MG63 (cell line): ENCODE data around the gene JMJD7. TPM values are rescaled to one million over a fixed set of nuclear protein-coding genes. Genes with fewer than 3 reads are reported as not detected.

ENCODE experiments used
- DNase-seq: peaks from one replicate; pipeline ENCODE4 v3.0.0-alpha.2; 2020
- H3K27me3 ChIP-seq: fragments of 250-450 bp; sonication (Bioruptor Pico); 2 replicates; pipeline ENCODE4 v1.5.1; 2020; ENCODE audit warnings: mild to moderate bottlenecking, moderate library complexity
- H3K36me3 ChIP-seq: fragments of 250-450 bp; sonication (Bioruptor Pico); 2 replicates; pipeline ENCODE4 v1.5.1; 2020; ENCODE audit warnings: mild to moderate bottlenecking, moderate library complexity
- H3K4me3 ChIP-seq: fragments of 250-450 bp; sonication (Bioruptor Pico); 2 replicates; pipeline ENCODE4 v1.5.1; 2020; ENCODE audit warnings: mild to moderate bottlenecking, moderate library complexity
- H3K9me3 ChIP-seq: fragments of 250-450 bp; sonication (Bioruptor Pico); 2 replicates; pipeline ENCODE4 v1.5.1; 2020; ENCODE audit warnings: mild to moderate bottlenecking, moderate library complexity
- total RNA-seq: library from RNA; depleted of rRNA; stranded (reverse); fragments of >200 nt; shearing (Covaris generic); gene quantifications from 2 replicates; pipeline ENCODE4 v1.2.3, GENCODE V29; 2014; ENCODE audit warnings: low replicate concordance; rRNA removed

JMJD7 gene
- 7.6 TPM in 1 of 2 replicates, not detected in the other for total RNA-seq

DNA sequence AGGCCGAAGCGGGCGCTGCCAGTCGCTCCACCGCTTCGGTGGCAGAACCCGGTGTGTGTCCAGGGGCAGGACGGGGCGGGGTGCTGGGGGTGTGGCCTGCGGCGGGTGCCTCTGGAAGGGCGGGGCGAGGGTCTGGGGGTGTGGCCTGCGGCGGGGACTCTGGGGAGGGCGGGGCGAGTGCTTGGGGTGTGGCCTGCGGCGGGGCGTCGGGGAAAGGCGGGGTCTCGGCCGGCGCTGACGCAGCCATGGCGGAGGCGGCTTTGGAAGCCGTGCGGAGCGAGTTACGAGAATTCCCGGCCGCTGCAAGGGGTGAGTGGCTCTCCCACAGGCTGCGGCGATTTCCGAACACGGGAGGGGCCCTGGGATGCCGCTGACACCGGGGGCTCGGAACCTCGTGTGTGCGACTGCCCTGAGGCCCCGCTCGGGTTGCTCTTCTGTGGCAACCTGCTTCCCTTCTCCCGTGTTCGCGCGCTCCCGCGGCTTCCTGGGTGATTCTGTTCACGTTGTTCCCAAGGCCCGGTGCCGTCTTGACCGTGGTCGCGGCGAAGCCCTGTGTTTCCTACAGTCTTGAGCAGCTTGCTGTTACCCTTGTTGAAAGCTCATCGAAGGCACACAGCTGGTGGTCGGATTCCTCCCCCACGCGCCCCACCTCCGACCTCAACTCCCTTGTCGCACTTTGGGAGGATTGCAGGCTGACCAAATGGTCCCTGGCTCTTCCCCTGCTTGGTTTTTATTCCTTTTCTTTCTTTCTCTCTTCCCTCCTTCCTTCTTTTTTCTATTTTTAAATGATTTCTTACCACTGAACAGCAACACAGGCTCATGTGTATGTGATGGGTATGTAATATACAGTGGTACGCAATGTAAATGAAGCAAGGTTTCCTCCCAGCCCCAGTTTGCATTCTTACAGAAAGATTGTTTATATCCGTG is at the start of gene JMJD7:
Gene JMJD7 (plus strand): TSS at position 213 of the 927 bp plus-strand sequence. CDS start 33 bp downstream, at position 246.
- Histone ChIP-seq H3K9me3 (no peaks in the 10 kb centered on the region), H3K27me3 (no peaks in the 10 kb centered on the region), H3K4me3 (peak within 1 kb of the TSS; percentile 87), H3K36me3 (no peaks in the 10 kb centered on the region)
- DNase-seq = peak; percentile 84

DNA sequence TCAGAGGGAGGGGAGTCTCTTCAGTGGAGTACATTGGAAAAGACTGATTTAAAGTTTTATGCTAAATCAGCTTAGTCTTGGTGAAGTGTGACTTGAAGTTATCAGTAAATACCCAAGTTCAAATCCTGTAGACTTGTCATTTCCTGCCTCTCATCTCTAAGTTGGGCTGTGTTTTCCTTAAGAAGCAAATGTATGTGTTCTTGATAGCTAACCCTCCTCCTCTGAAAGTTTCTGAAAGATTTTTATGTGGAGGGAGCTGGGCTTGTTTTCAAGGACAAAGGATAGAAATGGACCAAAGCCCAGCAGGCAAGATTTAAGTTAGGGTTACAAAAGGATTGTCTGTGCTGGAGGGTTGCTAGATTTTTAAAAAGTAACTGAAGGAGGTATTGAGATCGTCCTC is 49.4 kb upstream of the JMJD7 start:
- H3K4me3 ChIP-seq = no peak overlapping the region

DNA sequence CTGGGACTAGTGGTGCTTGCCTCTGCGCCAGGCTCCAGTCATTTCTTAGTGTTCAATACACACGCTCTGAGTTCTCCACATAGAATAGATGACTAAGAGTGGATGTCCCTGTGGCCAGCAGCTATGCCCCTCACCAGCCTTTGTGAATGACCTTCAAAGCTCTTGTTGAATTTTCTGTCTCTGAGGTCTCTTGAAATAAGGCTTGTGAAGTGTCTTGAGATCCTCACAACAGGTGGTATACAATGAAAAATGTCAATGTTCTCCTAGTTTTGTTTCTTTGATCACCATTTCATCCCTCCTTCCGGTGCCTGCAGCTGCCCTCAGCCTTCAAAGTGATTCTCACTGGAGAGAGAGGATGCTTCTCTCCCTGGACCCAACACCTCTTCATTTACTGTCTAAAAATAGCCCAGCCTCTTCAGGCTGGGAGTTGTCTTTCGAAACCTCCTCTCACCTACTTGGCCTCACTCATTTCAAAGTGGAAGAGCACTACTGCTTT is 48.2 kb upstream of the JMJD7 start:
- DNase-seq = peak; percentile 14
- no peaks in the 10 kb centered on the region for H3K27me3 ChIP-seq

More for the DNA sequence above, 49.4 kb upstream of the JMJD7 start:
- no peak for DNase-seq
- H3K9me3 ChIP-seq = no peaks in the 10 kb centered on the region
- H3K36me3 ChIP-seq = no peaks in the 10 kb centered on the region; the same call in 1 of the 2 replicates
- no peaks in the 10 kb centered on the region for H3K27me3 ChIP-seq

DNA sequence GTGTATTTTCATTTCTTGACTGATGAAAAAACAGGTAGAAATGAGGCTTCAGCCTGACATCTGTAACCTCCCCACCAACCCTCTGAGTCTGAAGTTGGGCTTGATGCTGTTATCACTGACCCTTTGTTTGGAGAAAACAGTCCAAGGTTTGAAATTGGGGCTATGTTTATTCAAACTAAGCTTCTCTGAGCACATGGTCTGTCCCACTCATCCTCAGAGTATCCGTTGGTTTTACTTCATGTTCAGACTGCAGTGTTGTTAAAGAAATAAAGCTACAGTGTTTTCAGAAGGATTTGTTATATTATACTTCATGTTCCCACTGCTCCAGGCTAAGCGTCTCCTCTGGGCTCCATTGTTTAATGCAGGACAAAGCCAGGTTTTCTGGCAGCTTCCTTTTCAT is 47.6 kb upstream of the JMJD7 start:
- no peaks in the 10 kb centered on the region for H3K9me3 ChIP-seq
- DNase-seq = no peak
- no peaks in the 10 kb centered on the region; the same call in 1 of the 2 replicates for H3K36me3 ChIP-seq
- no peaks in the 10 kb centered on the region for H3K27me3 ChIP-seq
- H3K4me3 ChIP-seq = no peak overlapping the region

More for the DNA sequence above, 48.2 kb upstream of the JMJD7 start:
- Histone ChIP-seq H3K36me3 (no peaks in the 10 kb centered on the region; the same call in 1 of the 2 replicates), H3K4me3 (no peak overlapping the region), H3K9me3 (no peaks in the 10 kb centered on the region)

DNA sequence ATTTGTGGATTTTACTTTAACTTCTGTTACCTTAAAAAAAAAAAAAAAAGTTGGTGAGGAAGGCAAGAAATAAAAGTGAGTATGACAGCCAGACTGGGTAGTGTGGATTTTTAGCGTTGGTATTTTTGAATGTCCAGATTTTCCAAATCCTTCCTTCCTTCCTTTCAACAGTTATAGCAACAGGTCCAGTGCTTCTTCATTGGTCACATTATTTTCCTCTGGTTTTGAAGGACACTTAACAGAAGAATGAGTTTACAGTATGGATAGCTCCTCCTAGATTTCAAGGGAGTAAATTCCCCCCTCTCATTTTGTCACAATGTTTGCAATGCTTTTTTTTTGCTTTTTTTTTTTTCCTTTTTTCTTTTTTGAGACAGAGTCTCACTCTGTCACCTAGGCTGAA is 47.2 kb upstream of the JMJD7 start:
- Histone ChIP-seq H3K4me3 (no peak overlapping the region), H3K27me3 (no peaks in the 10 kb centered on the region)
- no peak for DNase-seq

DNA sequence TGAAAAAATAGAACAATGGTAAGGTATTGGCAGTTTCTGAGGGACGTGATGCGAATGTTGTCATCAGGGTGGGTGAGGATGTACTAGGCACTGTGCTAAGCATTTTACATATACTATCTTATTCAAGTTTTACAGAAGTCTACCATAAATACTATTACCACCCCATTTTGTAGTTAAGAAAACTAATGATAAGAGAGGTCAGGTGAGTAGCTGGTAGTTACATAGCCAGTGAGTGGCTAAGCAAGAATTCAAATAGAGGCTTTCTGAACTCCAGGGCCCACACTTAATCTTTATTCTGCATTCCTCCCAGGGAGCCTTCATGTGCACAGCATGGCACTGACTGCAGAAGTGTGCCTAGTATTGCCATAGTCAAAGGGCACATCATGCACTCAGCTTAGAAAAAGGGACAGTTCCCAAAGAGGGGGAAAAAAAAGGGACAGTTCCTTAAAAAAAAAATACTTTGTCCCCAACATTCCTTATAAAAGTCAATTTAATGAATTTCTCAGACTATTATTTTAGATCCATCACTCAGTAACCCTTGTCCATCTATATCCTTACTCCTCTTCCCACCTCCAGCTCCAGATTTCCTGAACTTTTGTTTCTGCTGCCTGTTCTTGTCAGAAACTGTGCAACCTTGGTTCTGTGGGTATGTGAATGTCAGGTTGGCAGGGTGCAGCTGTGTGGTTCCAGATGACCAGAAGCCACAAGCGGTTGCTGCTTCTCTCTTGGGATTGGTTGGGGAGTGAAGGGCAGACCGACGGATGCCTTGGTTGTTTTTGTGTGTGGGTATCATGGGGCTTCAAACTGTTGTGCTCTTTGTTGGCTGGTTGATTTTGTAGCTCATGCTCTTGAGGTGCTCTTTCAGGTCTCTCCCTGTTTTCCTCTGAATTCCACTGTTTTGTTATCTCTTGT is 45.3 kb upstream of the JMJD7 start:
- H3K9me3 ChIP-seq = no peaks in the 10 kb centered on the region
- H3K27me3 ChIP-seq = no peaks in the 10 kb centered on the region
- no peaks in the 10 kb centered on the region; the same call in 1 of the 2 replicates for H3K36me3 ChIP-seq
- no peak for DNase-seq
- no peak overlapping the region for H3K4me3 ChIP-seq

More for the DNA sequence above, 47.2 kb upstream of the JMJD7 start:
- H3K36me3 ChIP-seq = no peaks in the 10 kb centered on the region; the same call in 1 of the 2 replicates
- H3K9me3 ChIP-seq = no peaks in the 10 kb centered on the region

DNA sequence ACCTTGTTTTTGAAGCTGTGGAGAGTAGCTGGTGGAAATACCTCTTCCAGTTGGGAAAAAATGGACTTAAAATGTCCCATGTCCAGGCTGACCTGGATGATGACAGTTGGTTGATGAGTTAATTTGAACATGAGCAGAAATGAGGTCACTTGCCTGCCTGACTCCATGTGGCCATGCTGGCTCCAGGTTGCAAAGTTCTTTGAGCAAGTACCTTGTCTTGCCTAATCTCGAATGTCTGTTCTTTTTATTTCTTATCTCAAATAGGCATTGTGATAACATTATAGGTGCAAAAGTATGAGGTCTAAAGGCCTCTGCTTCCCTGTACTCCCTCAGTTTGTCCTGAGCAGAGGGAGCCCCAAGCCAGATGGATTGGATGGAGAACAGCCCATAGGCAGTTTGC is 44.6 kb upstream of the JMJD7 start:
- DNase-seq = no peak
- H3K27me3 ChIP-seq = no peaks in the 10 kb centered on the region
- H3K36me3 ChIP-seq = no peaks in the 10 kb centered on the region; the same call in 1 of the 2 replicates
- H3K4me3 ChIP-seq = no peak overlapping the region
- no peaks in the 10 kb centered on the region for H3K9me3 ChIP-seq

DNA sequence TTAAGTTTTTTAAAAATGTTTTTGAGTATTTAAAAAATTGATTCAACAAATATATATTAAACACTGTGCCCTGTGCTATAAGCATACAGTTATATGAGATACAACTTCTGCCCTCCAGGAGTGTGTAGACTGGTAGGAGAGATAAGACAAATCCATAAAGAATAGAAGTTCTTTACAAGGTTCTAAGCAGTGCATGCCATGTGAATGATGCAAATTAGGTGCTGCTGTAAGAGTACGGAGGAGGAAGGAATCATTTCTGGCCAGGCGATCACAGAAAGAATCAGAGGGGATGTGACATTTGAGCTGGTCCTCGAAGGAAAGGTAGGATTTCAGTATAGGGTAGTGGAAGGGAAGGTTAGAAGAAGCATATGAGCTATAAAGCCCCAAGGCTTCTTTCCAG is 39.6 kb upstream of the JMJD7 start:
- Histone ChIP-seq H3K9me3 (no peaks in the 10 kb centered on the region), H3K4me3 (no peak overlapping the region), H3K36me3 (no peaks in the 10 kb centered on the region; the same call in 1 of the 2 replicates), H3K27me3 (no peaks in the 10 kb centered on the region)
- DNase-seq = no peak

DNA sequence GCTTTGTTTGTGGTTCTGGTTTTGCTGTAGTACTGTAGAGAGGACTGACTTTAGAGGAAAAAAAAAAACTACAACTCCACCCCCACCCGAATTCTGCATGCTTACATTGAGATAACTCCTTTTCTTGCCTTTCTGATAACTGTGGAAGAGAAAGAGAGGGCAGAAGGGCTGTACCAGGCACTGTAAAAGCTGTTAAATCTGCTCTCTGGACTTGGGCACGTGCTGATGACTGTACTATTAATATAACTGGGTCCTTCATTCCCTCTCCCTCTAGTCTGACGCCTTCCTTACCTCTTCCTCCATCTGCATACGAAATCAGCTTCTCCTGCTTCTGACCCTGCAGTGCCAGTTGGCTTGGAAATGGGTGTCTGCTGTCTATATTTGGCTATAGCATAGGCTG is 38.7 kb upstream of the JMJD7 start:
- DNase-seq = no peak
- Histone ChIP-seq H3K4me3 (no peak overlapping the region), H3K36me3 (no peaks in the 10 kb centered on the region), H3K27me3 (no peaks in the 10 kb centered on the region), H3K9me3 (no peaks in the 10 kb centered on the region)

DNA sequence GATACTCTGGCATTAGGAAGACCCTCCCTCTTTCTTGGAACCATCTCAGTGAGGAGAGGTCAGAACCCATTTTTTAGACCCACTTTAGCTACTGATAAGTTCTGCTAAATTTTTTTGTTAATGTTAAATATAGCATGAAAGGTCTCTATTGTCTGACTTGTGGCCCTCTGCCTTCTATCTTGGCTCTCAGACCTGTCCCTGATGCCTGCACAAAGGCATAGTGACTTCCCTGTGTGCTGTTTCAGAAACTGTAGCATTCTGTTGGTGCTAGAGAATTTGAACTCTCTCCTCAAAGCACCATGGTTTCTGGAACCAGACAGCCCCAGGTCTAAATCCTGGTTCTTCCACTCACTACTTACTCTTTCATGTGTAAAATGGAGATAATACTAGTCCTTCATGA is 38.2 kb upstream of the JMJD7 start:
- DNase-seq = no peak
- H3K36me3 ChIP-seq = no peaks in the 10 kb centered on the region
- no peaks in the 10 kb centered on the region for H3K9me3 ChIP-seq
- H3K4me3 ChIP-seq = no peak overlapping the region
- H3K27me3 ChIP-seq = no peaks in the 10 kb centered on the region

DNA sequence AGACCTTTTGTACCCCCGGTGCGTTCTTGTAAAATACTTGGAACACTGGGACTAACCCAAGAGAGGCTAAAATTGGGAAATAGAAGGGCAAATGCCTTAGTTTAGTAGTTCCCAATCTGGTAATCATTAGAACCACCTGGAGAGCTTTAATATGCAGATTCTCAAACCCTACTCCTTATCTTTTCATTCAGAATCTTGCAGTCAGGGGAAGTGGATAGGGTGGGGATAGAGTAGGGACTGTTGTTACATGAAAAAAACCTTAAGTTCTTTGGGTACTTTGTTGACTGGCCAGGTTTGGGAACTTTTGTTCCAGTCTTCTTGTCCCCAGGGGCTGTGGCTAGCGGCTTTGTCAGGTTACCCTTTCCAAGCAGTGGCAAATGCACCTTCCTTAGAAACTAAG is 37.7 kb upstream of the JMJD7 start:
- no peaks in the 10 kb centered on the region for H3K9me3 ChIP-seq
- H3K36me3 ChIP-seq = no peaks in the 10 kb centered on the region
- H3K27me3 ChIP-seq = no peaks in the 10 kb centered on the region
- H3K4me3 ChIP-seq = no peak overlapping the region
- no peak for DNase-seq

DNA sequence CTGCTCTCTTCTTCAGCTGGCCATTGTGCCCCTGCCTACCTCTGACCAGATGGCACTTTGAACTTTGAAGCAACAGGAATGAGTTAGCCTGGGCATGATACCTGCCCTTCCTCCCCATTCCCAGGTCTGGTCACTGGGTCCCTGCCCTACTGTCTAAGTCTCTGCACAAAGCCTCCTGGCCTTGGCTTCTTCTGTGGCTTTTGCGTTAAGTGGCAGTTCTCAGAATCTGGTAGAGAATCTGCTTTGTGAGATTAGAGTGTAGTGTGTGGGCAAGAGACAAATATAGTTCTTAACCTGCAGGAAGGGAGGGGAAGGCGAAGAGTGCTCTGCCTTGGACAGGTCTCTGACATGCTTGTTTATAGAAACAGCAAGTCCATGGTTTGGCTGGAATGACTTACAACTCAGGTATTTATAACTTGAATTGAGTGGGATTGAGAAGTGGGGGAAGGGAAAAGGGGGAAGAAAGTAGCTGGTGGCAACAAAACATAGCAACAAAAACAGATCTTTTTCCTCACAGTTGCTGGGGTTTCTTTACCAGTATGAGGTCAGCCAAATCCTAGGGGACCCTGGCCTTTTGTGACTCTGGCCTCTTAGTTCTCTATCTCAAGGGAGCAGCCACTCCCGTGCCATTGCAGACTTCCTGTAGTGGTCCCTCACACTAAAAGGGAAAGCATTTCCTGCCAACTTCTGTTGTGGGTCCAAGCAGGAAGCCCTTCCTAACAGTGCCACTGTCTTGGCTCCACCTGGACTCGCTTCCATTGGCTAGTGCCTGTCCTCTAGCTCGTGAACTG is 36.9 kb upstream of the JMJD7 start:
- DNase-seq = peak; percentile 27
- Histone ChIP-seq H3K4me3 (no peak overlapping the region), H3K9me3 (no peaks in the 10 kb centered on the region), H3K36me3 (no peaks in the 10 kb centered on the region), H3K27me3 (no peaks in the 10 kb centered on the region)

DNA sequence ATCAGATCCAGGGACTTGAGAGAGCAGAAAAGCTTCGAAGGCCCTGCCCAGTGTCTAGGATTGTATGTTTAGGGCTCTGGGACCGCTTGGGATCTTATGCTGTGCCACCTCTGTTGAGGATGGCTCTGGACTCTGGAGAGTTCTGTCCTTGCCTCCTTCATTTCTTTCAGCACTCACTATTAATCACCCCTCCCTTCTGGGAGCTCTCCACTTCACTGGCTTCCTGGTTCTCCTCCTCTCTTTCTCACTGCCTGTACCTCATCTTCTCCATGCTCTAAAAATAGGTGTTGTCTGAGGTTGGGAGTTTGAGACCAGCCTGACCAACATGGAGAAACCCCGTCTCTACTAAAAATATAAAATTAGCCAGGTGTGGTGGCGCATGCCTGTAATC is 36.4 kb upstream of the JMJD7 start:
- no peaks in the 10 kb centered on the region for H3K36me3 ChIP-seq
- H3K4me3 ChIP-seq = no peak overlapping the region
- DNase-seq = no peak
- H3K9me3 ChIP-seq = no peaks in the 10 kb centered on the region
- no peaks in the 10 kb centered on the region for H3K27me3 ChIP-seq

DNA sequence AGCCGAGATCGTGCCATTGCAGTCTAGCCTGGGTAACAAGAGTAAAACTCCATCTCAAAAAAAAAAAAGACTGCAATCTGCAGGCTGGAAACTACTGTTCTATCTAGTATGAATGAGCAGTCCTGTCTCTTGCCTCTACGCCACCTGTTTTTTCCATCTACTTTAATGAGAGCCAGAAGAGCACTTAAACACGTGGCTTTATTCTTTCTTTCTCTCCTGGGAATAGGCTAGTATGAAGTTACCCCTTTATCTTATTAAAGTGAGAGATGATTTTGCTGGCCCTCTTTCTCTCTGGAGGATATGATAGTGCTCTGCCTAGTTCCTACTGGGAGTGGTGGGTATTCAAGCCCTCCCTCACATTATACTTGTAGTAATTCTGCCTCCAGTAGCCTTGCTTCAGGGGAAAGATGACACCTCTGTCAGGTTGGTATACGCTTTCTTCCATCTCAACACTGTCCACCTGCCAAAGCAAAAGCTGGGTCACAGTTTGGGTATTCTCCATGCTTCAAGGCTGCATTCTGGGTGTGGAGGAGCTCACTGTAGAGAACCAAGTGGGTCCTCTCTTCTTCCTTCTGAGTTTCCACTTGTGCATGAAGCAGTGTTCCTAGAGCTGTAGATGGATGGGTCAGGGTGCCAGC is 35.8 kb upstream of the JMJD7 start:
- Histone ChIP-seq H3K36me3 (no peaks in the 10 kb centered on the region), H3K9me3 (no peaks in the 10 kb centered on the region), H3K27me3 (no peaks in the 10 kb centered on the region), H3K4me3 (no peak overlapping the region)
- no peak for DNase-seq

DNA sequence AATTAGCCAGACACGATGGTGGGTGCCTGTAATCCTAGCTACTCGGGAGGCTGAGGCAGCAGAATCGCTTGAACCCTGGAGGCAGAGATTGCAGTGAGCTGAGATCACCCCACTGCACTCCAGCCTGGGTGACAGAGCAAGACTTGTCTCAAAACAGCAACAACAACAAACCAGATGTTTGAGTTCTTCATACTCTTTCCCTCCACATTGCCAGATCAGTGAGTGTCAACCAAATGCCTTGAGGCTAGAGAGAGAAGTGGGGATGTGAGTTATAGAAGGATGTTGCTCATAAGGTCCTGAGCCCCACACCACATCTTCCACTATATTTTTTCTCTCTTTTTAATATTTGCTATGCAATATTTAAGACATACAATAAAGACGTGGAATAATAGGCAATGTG is 33.8 kb upstream of the JMJD7 start:
- DNase-seq = no peak
- no peak overlapping the region for H3K4me3 ChIP-seq
- no peaks in the 10 kb centered on the region for H3K9me3 ChIP-seq
- no peaks in the 10 kb centered on the region for H3K36me3 ChIP-seq
- H3K27me3 ChIP-seq = no peaks in the 10 kb centered on the region
